HG03469 (cell line): ENCODE results near the gene EID2B.

Experiments used
- ATAC-seq: cut with Tn5 transposase; IDR thresholded peaks from one replicate; pipeline ENCODE4 v1.9.1; 2021; ENCODE audit warnings: mild to moderate bottlenecking, moderate library complexity, moderate number of reproducible peaks; ENCODE audit not compliant: unreplicated experiment

EID2B gene

GRCh38 chr19:39533003-39533512, 406 bp upstream of the EID2B start:
- no peak for ATAC-seq

- no peak for ATAC-seq
Measured at GRCh38 chr19:39531834-39532232, 819 bp downstream of the EID2B start.

- ATAC-seq, result no peak
Measured at GRCh38 chr19:39525205-39525604, 7.4 kb downstream of the EID2B start.

GRCh38 chr19:39524495-39524894, 8.2 kb downstream of the EID2B start:
- no peak for ATAC-seq

- no peak for ATAC-seq
Measured at GRCh38 chr19:39520541-39521484, 11.8 kb downstream of the EID2B start.

- ATAC-seq, result no peak
Measured at GRCh38 chr19:39518975-39519374, 13.7 kb downstream of the EID2B start.

GRCh38 chr19:39518458-39518857, 14.2 kb downstream of the EID2B start:
- ATAC-seq, result no peak

- ATAC-seq, result no peak
Measured at GRCh38 chr19:39517432-39517831, 15.2 kb downstream of the EID2B start.

- ATAC-seq, result no peak
Measured at GRCh38 chr19:39516270-39516669, 16.4 kb downstream of the EID2B start.

GRCh38 chr19:39515551-39516191, 17.0 kb downstream of the EID2B start:
- no peak for ATAC-seq

GRCh38 chr19:39514840-39515550, 17.7 kb downstream of the EID2B start, which contains the start of gene SELENOV:
SELENOV (plus strand) TSS chr19:39515139; CDS start chr19:39515213, 74 bp downstream.
- no peak for ATAC-seq

- ATAC-seq, result no peak
Measured at GRCh38 chr19:39512988-39513387, 19.7 kb downstream of the EID2B start.

GRCh38 chr19:39509233-39509632, 23.4 kb downstream of the EID2B start:
- ATAC-seq, result no peak

- no peak for ATAC-seq
Measured at GRCh38 chr19:39508629-39509028, 24.0 kb downstream of the EID2B start.

GRCh38 chr19:39507715-39508364, 24.8 kb downstream of the EID2B start:
- ATAC-seq, result no peak

- ATAC-seq, result no peak
Measured at GRCh38 chr19:39506944-39507714, 25.5 kb downstream of the EID2B start.

GRCh38 chr19:39506598-39506943, 26.1 kb downstream of the EID2B start:
- no peak for ATAC-seq

- no peak for ATAC-seq
Measured at GRCh38 chr19:39502640-39503417, 29.8 kb downstream of the EID2B start.

GRCh38 chr19:39501340-39501739, 31.3 kb downstream of the EID2B start:
- ATAC-seq, result no peak
